Measurements from ENCODE around the gene RRN3. TPM values are rescaled to one million over a fixed set of nuclear protein-coding genes. Genes with fewer than 3 reads are reported as not detected.
A peak's percentile ranks its signal among the peaks of the same experiment; 100 is the strongest.
"Not testable (repeated sequence)": the region's sequence is repeated elsewhere in the genome, so short reads cannot be mapped to it uniquely, and the experiment has no call there.

Gene RRN3
- total RNA-seq, 2 experiments from 2014 or later: 29.6 to 32.4 TPM

- H3K36me3 Mint-ChIP-seq (ENCODE audit: low read depth); H3K4me1 Mint-ChIP-seq (ENCODE audit: low read depth); H3K27ac Mint-ChIP-seq; intact Hi-C loops (cut with micrococcal nuclease); CTCF ChIA-PET; DNase-seq; H3K27me3 Mint-ChIP-seq (ENCODE audit: low read depth); H3K9me3 Mint-ChIP-seq; H3K4me3 Mint-ChIP-seq: not testable (repeated sequence)
Measured at GRCh38 chr16:15132719-15133428, 38.8 kb upstream of the RRN3 start.

- H3K9me3 Mint-ChIP-seq; H3K27ac Mint-ChIP-seq; H3K27me3 Mint-ChIP-seq (ENCODE audit: low read depth); DNase-seq; intact Hi-C loops (cut with micrococcal nuclease); CTCF ChIA-PET; H3K36me3 Mint-ChIP-seq (ENCODE audit: low read depth); H3K4me1 Mint-ChIP-seq (ENCODE audit: low read depth); H3K4me3 Mint-ChIP-seq: not testable (repeated sequence)
Measured at GRCh38 chr16:15130943-15131700, 37.0 kb upstream of the RRN3 start.

GRCh38 chr16:15130256-15130932, 36.3 kb upstream of the RRN3 start:
- H3K27me3 Mint-ChIP-seq (ENCODE audit: low read depth); intact Hi-C loops (cut with micrococcal nuclease); H3K27ac Mint-ChIP-seq; DNase-seq; H3K9me3 Mint-ChIP-seq; CTCF ChIA-PET; H3K4me3 Mint-ChIP-seq; H3K4me1 Mint-ChIP-seq (ENCODE audit: low read depth); H3K36me3 Mint-ChIP-seq (ENCODE audit: low read depth): not testable (repeated sequence)

GRCh38 chr16:15127641-15128425, 33.8 kb upstream of the RRN3 start:
- CTCF ChIA-PET; intact Hi-C loops (cut with micrococcal nuclease); H3K36me3 Mint-ChIP-seq (ENCODE audit: low read depth); H3K4me1 Mint-ChIP-seq (ENCODE audit: low read depth); H3K4me3 Mint-ChIP-seq; H3K9me3 Mint-ChIP-seq; H3K27me3 Mint-ChIP-seq (ENCODE audit: low read depth); H3K27ac Mint-ChIP-seq; DNase-seq: not testable (repeated sequence)

- H3K4me3 Mint-ChIP-seq; H3K36me3 Mint-ChIP-seq (ENCODE audit: low read depth); intact Hi-C loops (cut with micrococcal nuclease); H3K27ac Mint-ChIP-seq; H3K9me3 Mint-ChIP-seq; CTCF ChIA-PET; DNase-seq; H3K4me1 Mint-ChIP-seq (ENCODE audit: low read depth); H3K27me3 Mint-ChIP-seq (ENCODE audit: low read depth): not testable (repeated sequence)
Measured at GRCh38 chr16:15100372-15100987, 6.4 kb upstream of the RRN3 start.

- H3K4me3 Mint-ChIP-seq; intact Hi-C loops (cut with micrococcal nuclease); DNase-seq; H3K27me3 Mint-ChIP-seq (ENCODE audit: low read depth); H3K4me1 Mint-ChIP-seq (ENCODE audit: low read depth); H3K9me3 Mint-ChIP-seq; H3K27ac Mint-ChIP-seq; H3K36me3 Mint-ChIP-seq (ENCODE audit: low read depth); CTCF ChIA-PET: not testable (repeated sequence)
Measured at GRCh38 chr16:15099366-15099909, 5.4 kb upstream of the RRN3 start.

GRCh38 chr16:15096583-15096972, 2.5 kb upstream of the RRN3 start:
- CTCF ChIA-PET: interaction anchor here (0.6 kb wide), 2 partner anchors 23 to 57 kb away, joined by 3 to 4 read pairs; no protein-coding TSS in a partner anchor

GRCh38 chr16:15093571-15093954, 509 bp downstream of the RRN3 start:
- H3K9me3 Mint-ChIP-seq; DNase-seq; H3K36me3 Mint-ChIP-seq (ENCODE audit: low read depth); intact Hi-C loops (cut with micrococcal nuclease); H3K27me3 Mint-ChIP-seq (ENCODE audit: low read depth): not testable (repeated sequence)
- CTCF ChIA-PET: interaction anchor here (0.6 to 1.2 kb wide), 2 partner anchors 20 to 21 kb away, joined by 3 read pairs; no protein-coding TSS in a partner anchor
- Mint-ChIP-seq H3K4me1 (ENCODE audit: low read depth) (peaks cover 33% of the 10 kb centered on the region), H3K27ac (peak overlapping the region; percentile 87), H3K4me3 (peak overlapping the region; percentile 89)

More at GRCh38 chr16:15096583-15096972, 2.5 kb upstream of the RRN3 start:
- H3K27me3 Mint-ChIP-seq (ENCODE audit: low read depth); intact Hi-C loops (cut with micrococcal nuclease); DNase-seq; H3K4me3 Mint-ChIP-seq; H3K36me3 Mint-ChIP-seq (ENCODE audit: low read depth); H3K9me3 Mint-ChIP-seq; H3K27ac Mint-ChIP-seq: not testable (repeated sequence)
- peaks cover 21% of the 10 kb centered on the region for H3K4me1 Mint-ChIP-seq (ENCODE audit: low read depth)

GRCh38 chr16:15090663-15091269, 3.3 kb downstream of the RRN3 start:
- not testable (repeated sequence) for H3K4me3 Mint-ChIP-seq, DNase-seq

GRCh38 chr16:15082788-15083187, 11.3 kb downstream of the RRN3 start:
- H3K4me1 Mint-ChIP-seq (ENCODE audit: low read depth); H3K9me3 Mint-ChIP-seq; H3K27me3 Mint-ChIP-seq (ENCODE audit: low read depth); DNase-seq; H3K4me3 Mint-ChIP-seq; CTCF ChIA-PET; intact Hi-C loops (cut with micrococcal nuclease): not testable (repeated sequence)
- Mint-ChIP-seq H3K36me3 (ENCODE audit: low read depth) (peaks cover 25% of the 10 kb centered on the region), H3K27ac (peak overlapping the region; percentile 59)

More at GRCh38 chr16:15090663-15091269, 3.3 kb downstream of the RRN3 start:
- H3K36me3 Mint-ChIP-seq (ENCODE audit: low read depth); H3K9me3 Mint-ChIP-seq; H3K27me3 Mint-ChIP-seq (ENCODE audit: low read depth); intact Hi-C loops (cut with micrococcal nuclease); CTCF ChIA-PET: not testable (repeated sequence)
- Mint-ChIP-seq H3K27ac (peak overlapping the region; percentile 41), H3K4me1 (ENCODE audit: low read depth) (peaks cover 36% of the 10 kb centered on the region)

GRCh38 chr16:15080883-15081282, 13.2 kb downstream of the RRN3 start:
- intact Hi-C loops (cut with micrococcal nuclease); H3K27me3 Mint-ChIP-seq (ENCODE audit: low read depth); H3K27ac Mint-ChIP-seq; H3K9me3 Mint-ChIP-seq; H3K4me3 Mint-ChIP-seq; DNase-seq; CTCF ChIA-PET: not testable (repeated sequence)
- peaks cover 15% of the 10 kb centered on the region for H3K4me1 Mint-ChIP-seq (ENCODE audit: low read depth)
- H3K36me3 Mint-ChIP-seq (ENCODE audit: low read depth): peaks cover 37% of the 10 kb centered on the region
